Measurements from ENCODE around the gene CYP4V2.

The CYP4V2 gene

GRCh38 chr4:186191200-186192065, at the start of gene CYP4V2:
TSS of gene CYP4V2 (plus strand) at chr4:186191567. CDS start at chr4:186191824, 257 bp downstream.
- DNase-seq = peak; percentile 90

DNA sequence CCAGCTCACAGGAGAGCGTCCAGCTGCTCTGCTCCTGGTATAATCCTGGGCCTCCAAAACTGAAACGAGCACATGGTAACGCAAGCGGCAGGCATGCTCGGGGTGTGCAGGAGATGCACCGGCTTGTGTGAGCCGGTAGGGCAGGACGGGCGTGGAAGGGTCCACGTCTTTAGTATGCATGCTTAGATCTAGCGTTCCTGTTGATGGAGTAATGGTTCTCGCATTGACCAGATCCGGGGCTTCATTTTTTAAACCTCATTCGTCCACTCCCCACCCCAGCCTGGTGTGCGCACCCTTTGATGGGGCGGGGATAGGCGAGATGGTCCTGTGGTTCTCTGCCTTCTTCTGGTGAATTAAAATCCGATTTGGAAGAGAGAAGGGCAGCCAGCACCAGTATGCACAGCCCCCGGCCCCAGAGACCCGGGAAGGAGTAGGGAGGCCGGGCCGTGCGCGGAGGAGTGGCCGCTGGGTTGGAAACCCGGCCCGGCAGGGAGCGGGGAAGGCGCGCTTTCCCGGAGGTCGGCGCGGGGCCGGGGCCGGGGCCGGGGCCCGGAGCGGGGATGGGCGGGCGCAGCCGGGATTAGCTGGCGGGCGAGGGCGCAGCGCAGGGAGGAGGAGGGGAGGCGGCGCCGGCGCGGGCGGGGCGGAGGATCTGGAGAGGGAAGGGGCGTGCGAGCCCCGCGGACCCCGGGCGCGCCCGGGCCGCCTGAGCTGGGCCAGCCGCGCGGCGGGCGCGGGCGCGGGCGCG, 47.0 kb upstream of the CYP4V2 start:
- no peak for DNase-seq

DNA sequence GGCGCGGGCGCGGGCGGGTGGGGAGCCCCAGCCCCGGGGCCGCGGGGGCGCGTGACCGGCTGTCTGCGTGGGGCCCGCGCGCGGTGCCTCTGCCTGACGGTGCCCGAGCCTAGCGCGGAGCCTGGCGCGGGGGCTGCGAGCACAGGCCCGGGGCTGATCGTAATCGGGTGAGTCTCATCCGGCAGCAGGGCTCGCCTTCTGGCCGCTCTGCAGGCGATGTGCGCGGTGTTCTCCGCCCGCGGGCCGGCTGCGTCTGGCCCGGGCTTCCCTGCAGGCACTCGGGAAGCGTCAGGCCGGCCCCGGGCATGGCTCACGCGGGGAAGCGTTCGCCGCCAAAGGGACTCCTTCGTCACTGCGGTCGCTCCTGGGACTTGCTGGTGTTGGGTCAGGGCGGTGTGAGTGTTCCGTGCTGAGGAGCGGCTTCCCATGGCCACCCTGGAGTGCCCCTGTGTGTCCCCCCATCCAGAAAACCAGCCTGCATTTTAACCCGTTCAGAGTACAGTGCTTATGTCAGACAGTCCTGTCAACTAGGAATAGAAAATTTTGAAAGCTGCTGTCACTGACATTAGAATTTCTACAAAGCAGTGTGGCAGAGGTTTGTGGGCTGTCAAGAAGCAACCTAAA, 46.3 kb upstream of the CYP4V2 start:
- no peak for DNase-seq

DNA sequence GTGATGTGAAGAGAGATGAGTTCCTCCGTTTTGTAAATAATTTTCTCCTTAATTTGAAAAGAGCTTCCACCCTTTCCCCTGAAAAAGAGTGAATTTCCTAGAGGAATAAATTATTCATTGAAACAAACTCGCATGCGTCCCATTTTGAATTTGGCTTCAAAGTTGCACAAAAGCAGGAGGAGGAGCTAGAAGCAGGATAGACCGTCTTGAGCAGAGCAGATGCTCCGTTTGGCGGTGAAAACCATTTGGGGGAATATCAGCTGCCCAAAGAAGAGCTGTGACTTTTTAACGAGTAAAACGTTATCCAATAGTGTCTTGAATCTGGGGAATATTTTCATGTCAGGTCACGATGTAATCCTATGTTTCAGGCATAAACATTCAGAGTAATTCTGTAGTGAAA, 44.9 kb upstream of the CYP4V2 start:
- no peak for DNase-seq

- no peak for DNase-seq
These were observed 42.9 kb upstream of the CYP4V2 start for GRCh38 chr4:186148336-186148975.

- peak; percentile 45 for DNase-seq
These were observed 41.5 kb upstream of the CYP4V2 start for GRCh38 chr4:186149872-186150271.

- no peak for DNase-seq
These were observed 40.4 kb upstream of the CYP4V2 start for GRCh38 chr4:186150926-186151325.

GRCh38 chr4:186151499-186151898, 39.9 kb upstream of the CYP4V2 start:
- DNase-seq = no peak

DNA sequence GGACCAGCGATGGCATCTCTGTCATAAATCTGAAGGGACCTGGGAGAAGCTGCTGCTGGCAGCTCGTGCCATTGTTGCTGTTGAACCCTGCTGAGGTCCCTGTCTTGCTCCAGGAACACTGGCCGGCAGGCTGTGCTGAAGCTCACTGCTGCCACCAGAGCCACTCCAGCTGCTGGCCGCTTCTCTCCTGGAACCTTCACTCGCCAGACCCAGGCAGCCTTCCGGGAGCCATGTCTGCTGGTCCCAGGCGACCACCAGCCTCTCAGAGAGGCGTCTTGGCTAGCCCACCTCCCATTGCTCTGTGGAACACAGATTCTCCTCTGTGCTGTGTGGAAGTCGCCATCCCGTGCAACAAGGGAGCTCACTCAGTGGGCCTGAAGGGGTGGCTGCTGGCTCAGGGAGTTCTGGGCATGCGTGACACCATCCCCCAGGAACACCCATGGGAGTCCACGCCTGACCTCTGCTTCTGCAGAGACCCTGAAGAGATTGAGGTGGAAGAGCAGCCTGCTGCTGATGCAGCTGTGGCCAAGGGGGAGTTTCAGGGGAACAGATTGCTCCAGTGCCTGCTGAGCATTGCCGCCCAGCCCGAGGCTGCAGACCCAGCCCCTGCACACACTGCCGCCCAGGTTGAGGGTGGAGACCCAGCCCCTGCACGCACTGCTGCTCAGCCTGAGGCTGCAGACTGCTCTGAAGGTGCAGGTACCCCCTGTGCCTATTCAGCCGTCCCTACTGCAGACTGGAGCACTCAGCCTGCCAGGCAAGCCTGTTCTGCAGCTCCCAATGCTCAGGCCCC, 33.1 kb upstream of the CYP4V2 start:
- no peak for DNase-seq

DNA sequence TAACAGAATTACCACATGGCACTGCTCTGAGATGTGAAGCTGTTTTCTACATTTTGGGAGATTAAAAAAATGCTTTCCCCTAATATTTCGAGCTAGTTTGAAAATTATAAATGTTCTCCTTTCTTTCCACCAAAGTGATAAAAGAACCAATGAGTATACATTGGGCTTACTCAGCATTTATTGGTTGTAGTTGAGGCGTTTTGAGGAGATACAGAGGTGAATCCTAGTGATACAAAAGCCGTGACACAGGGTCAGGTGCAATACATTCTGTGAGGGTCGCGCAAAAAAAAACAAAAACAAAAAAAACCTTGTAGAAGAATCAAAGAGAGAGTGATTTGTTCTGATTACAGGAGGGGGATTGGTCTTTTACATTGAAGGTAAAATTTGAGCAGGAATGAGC, 32.4 kb upstream of the CYP4V2 start:
- no peak for DNase-seq

GRCh38 chr4:186159613-186160012, 31.8 kb upstream of the CYP4V2 start:
- no peak for DNase-seq

GRCh38 chr4:186161138-186161537, 30.2 kb upstream of the CYP4V2 start:
- DNase-seq = peak; percentile 26

- no peak for DNase-seq
These were observed 24.4 kb upstream of the CYP4V2 start for GRCh38 chr4:186166852-186167512.

DNA sequence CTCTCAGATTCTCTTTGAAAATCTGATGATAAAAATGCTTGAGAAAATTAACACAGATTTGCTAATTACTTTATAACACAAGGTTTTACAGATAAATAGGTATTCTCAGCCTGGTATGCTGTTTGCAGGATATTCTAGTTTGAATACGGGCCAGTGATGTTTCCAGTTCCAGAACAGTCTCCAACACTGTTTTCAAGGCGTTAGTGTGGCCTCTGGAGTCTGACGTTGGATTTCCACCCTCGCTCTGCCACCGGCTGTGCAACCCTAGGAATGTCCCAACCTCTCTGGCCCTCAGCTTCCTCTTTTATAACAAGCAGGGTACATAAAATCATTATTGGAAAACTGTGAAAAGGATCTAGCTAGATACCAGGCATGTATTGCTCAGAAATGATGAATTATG, 23.8 kb upstream of the CYP4V2 start:
- DNase-seq = no peak

GRCh38 chr4:186168750-186169149, 22.6 kb upstream of the CYP4V2 start:
- DNase-seq = no peak

DNA sequence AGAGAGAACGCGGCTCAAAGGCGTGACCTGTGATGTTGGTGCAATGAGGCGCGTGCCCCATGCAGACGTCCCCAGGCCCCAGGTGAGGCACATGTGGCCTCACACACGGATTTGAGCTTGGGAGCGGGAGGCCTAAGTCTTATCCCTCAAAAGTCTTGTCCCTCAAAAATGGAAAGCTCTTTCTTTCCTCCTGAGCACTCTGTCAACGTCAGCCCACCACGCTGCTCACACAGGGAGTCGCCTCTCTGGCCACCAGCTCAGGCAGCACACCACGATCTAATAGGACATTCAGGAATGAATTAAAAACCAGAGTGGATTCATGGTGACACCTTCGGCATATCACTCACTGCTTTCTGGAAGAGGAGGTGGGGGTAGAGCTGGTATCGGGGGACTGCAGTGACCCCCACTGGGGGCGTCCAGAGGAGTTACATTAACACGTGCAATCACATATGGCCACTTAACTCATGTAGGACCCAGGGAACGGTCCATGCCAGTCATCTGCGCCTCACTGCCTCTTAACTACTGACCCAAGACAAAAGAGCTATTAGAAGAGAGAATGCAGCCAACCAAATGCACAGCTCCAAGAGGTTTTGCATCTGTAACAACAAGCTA, 21.9 kb upstream of the CYP4V2 start:
- DNase-seq = no peak

DNA sequence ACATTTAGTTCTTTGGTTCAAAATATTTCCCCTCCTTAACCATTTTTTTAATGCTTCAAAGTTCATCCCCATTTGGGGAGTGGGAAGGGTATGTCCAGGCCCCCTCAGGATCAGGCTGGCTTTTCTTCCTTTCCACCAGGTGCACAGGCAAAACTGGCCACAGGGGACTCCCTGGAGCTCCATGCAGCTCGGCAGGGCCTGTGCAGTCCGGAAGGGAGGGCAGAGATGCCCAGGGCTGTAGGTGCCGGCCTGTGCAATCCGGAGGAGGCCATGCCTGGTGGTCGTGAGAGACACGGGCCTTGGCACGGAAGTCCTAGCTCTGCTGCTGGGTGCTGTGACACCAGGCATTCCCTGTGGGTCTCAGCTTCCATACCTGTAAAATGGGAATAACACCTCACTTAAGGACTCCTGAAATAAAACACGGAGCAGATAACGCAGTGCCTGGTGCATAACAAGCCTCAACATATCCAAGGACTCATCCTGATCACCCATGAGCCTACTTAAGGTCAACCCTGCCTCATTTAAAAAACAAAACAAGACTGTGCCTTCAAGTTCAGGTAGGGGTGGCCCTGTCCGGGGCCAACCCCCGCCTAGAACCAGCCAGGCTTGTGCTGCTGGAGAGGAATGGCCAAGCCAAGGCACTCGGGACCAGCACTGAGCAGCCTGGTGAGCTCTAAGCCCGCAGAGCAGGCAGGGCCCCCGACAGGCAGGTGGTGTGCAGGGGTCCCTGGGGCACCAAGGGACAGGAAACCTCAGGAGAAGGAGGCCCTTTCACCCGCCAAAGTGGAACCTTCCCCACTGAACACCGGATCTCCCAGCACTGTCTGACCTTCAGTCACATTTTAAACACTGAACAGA, 21.2 kb upstream of the CYP4V2 start:
- no peak for DNase-seq

DNA sequence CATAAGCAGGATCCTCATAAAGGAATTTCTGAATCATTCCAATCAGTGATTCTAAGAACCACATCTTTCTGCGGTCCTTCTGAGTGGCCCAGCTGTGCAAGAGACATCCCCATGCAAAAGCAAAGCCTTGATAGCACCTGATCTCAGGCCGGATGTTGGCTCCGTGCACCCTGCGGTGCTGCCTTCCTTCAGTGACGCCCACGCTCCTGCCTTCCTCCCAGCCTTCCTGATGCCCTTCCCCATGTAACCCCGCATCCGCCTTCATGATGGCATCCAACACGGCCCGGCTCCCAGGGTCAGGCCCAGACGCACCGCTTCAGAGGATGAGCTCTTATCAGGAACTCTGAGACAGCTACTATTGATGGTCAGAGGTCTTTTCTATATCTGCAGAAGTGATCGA, 20.4 kb upstream of the CYP4V2 start:
- no peak for DNase-seq

DNA sequence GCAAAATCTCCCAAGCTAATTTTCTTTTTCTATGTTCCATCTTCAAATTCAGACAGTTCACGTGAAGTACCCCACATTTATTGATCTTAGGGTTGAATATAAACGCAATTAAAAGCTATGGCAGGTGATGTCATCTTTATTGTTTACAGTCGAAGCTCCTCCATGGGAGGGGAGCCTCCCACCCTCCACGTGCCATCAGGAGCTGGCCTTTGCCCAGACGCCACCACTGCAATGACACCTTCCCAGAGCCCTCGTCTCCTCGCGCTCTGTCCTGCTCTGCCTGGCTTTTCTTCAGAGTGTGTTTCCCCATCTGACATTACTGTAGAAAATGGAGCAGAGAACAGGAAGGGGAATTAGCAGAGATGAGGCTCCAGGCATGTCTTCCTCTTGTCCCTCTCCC, 18.8 kb upstream of the CYP4V2 start:
- no peak for DNase-seq

DNA sequence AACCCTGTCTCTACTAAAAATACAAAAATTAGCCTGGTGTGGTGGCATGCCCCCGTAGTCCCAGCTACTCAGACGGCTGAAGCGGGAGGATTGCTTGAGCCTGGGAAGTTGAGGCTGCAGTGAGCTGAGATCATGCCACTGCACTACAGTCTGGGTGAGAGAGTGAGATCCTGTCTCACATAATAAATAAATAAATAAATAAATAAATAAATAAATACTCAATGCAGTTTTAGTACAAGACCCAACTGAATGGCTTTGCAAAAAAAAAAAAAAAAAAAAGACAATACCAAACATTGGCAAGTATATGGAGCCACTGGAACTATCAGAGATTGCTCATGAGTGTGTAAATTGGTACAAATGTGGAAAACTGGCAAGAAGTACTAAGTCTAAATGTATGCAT, 3.3 kb upstream of the CYP4V2 start:
- no peak for DNase-seq

Measured in CD4-positive, alpha-beta T cell treated with Interleukin-17A for 4 hours (primary cell).